DOHH2 (cell line): ENCODE data around the gene NCOA4.

ENCODE experiments used
- H3F3A ChIP-seq: fragments of 200-600 bp; sonication (generic), shearing (Covaris generic); 2 replicates; pipeline ENCODE4 v1.6.0; 2016; ENCODE audit warnings: antibody characterized with exemption, mild to moderate bottlenecking; ENCODE audit not compliant: control insufficient read depth, insufficient read depth
- H3K27ac ChIP-seq: fragments of 200-600 bp; sonication (generic); 2 replicates; pipeline ENCODE4 v1.5.1; 2014; ENCODE audit warnings: low read depth, mild to moderate bottlenecking, low read length, moderate library complexity
- H3K27me3 ChIP-seq: fragments of 200-600 bp; sonication (generic); 2 replicates; pipeline ENCODE4 v1.6.1; 2014; ENCODE audit warnings: mild to moderate bottlenecking, low read length, mixed read lengths; ENCODE audit not compliant: control insufficient read depth
- H3K36me3 ChIP-seq: fragments of 200-600 bp; sonication (generic); 2 replicates; pipeline ENCODE4 v1.6.1; 2014; ENCODE audit warnings: mild to moderate bottlenecking, low read length, moderate library complexity, mixed read lengths; ENCODE audit not compliant: control insufficient read depth
- H3K4me1 ChIP-seq: fragments of 200-600 bp; sonication (generic); 2 replicates; pipeline ENCODE4 v1.6.1; 2014; ENCODE audit warnings: mild to moderate bottlenecking, low read length, mixed read lengths; ENCODE audit not compliant: control insufficient read depth
- H3K4me2 ChIP-seq: fragments of 200-600 bp; sonication (generic); 2 replicates; pipeline ENCODE4 v1.6.0; 2014; ENCODE audit warnings: mild to moderate bottlenecking, low read length, moderate library complexity
- H3K4me3 ChIP-seq: fragments of 200-600 bp; sonication (generic); 2 replicates; pipeline ENCODE4 v1.5.1; 2014; ENCODE audit warnings: mild to moderate bottlenecking, low read length, mixed read lengths
- H3K79me2 ChIP-seq: fragments of 200-600 bp; sonication (generic); 2 replicates; pipeline ENCODE4 v1.6.1; 2014; ENCODE audit warnings: mild to moderate bottlenecking, low read length, mixed read lengths; ENCODE audit not compliant: control insufficient read depth
- H3K9me2 ChIP-seq: fragments of 200-600 bp; sonication (generic); replicated peaks from 2 replicates; pipeline ENCODE4 v1.6.1; 2014; ENCODE audit warnings: mild to moderate bottlenecking, low read length, mixed read lengths; ENCODE audit not compliant: control insufficient read depth
- H3K9me3 ChIP-seq: fragments of 200-600 bp; sonication (generic); 2 replicates; pipeline ENCODE4 v1.6.1; 2014; ENCODE audit warnings: antibody characterized with exemption, low read length, mixed read lengths; ENCODE audit not compliant: control insufficient read depth, insufficient read depth
- H4K20me1 ChIP-seq: fragments of 200-600 bp; sonication (generic); 2 replicates; pipeline ENCODE4 v1.6.0; 2014; ENCODE audit warnings: low read depth, mild to moderate bottlenecking, antibody characterized with exemption, low read length, moderate library complexity; ENCODE audit not compliant: control insufficient read depth, insufficient read depth
- CTCF ChIP-seq: fragments of 200-600 bp; sonication (generic); IDR thresholded peaks from one replicate; pipeline ENCODE4 v1.5.1; 2014; ENCODE audit warnings: antibody characterized with exemption, mild to moderate bottlenecking, low read depth, low read length; ENCODE audit not compliant: poor library complexity, severe bottlenecking
- EZH2phosphoT487 ChIP-seq: fragments of 200-600 bp; sonication (generic); IDR thresholded peaks from 2 replicates; pipeline ENCODE4 v1.6.1; 2017; ENCODE audit warnings: borderline replicate concordance, mild to moderate bottlenecking, antibody characterized with exemption, low read length, moderate library complexity, mixed read lengths

The NCOA4 gene

DNA sequence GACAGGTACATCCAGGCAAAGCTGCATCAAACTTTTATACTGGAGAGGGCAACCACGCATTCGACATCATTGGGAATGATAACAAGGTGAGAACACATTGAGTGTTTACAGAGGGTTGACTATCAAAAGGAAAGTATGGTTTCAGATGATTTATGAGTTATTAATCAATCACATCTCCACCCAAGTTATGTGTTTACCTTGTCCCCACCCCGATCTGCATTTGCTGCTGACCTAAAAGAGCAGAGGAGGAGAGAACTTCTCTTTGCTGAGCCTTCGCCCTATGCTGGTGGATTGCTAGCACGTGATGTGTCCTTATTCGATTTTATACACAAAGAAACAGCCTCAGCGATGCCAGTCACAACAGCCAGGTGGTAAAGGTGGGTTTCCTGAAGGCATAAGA lies 15.8 kb upstream of the NCOA4 start, which contains the start of gene MSMB:
MSMB (minus strand) TSS at position 9 of the 400 bp plus-strand sequence. CDS start 32 bp downstream, outside the sequence.
- H3K4me2 ChIP-seq, result no peak within 1 kb of the TSS
- no peaks in the 10 kb centered on the region for H3K4me1 ChIP-seq
- peaks cover 17% of the 10 kb centered on the region for H3K27me3 ChIP-seq
- no peaks in the 10 kb centered on the region for H3F3A ChIP-seq
- no peaks in the 10 kb centered on the region for H3K9me2 ChIP-seq
- no peaks in the 10 kb centered on the region for H3K36me3 ChIP-seq
- TF ChIP-seq EZH2phosphoT487 (no peak), CTCF (no peak)
- H3K79me2 ChIP-seq, result no peaks in the 10 kb centered on the region
- H3K9me3 ChIP-seq, result no peaks in the 10 kb centered on the region
- no peak within 1 kb of the TSS for H3K27ac ChIP-seq
- H4K20me1 ChIP-seq, result no peaks in the 10 kb centered on the region
- no peak within 1 kb of the TSS for H3K4me3 ChIP-seq

GRCh38 chr10:46042527-46042926 lies 12.1 kb upstream of the NCOA4 start:
- no peak overlapping the region for H3K27ac ChIP-seq

DNA sequence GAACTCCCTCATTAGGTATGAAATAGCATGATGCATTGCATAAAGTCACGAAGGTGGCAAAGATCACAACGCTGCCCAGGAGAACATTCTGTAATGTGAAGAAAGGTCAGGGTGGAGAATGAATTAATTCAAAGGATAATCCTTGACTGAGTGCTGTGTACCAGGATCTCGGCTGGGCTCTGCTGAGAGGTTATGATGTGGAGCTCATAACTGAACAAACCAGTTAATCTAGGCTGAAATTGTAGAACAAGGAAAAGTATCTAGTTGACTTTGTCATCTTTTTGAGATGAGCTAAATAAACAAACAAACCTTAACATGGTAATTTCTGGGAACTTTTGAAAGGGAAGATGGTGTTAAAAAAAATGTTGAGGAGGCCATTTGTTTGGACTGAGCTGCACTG lies 9.6 kb upstream of the NCOA4 start:
- Histone ChIP-seq H3K27ac (no peak overlapping the region), H4K20me1 (no peaks in the 10 kb centered on the region), H3K4me1 (no peaks in the 10 kb centered on the region), H3K4me2 (no peak overlapping the region), H3K4me3 (no peak overlapping the region), H3K27me3 (peaks cover 6% of the 10 kb centered on the region; the same call in 1 of the 2 replicates), H3F3A (no peaks in the 10 kb centered on the region), H3K9me2 (no peaks in the 10 kb centered on the region), H3K36me3 (no peaks in the 10 kb centered on the region), H3K9me3 (no peaks in the 10 kb centered on the region), H3K79me2 (no peaks in the 10 kb centered on the region)
- TF ChIP-seq EZH2phosphoT487, result no peak
- TF ChIP-seq CTCF, result no peak

More at GRCh38 chr10:46042527-46042926, 12.1 kb upstream of the NCOA4 start:
- TF ChIP-seq CTCF, result no peak
- no peak for TF ChIP-seq EZH2phosphoT487
- no peak overlapping the region for H3K4me3 ChIP-seq
- H3K79me2 ChIP-seq, result no peaks in the 10 kb centered on the region
- no peaks in the 10 kb centered on the region for H4K20me1 ChIP-seq
- no peaks in the 10 kb centered on the region for H3K36me3 ChIP-seq
- no peaks in the 10 kb centered on the region for H3K9me3 ChIP-seq
- no peaks in the 10 kb centered on the region for H3F3A ChIP-seq
- peaks cover 15% of the 10 kb centered on the region; the same call in 1 of the 2 replicates for H3K27me3 ChIP-seq
- H3K9me2 ChIP-seq, result no peaks in the 10 kb centered on the region
- H3K4me2 ChIP-seq, result no peak overlapping the region
- no peaks in the 10 kb centered on the region for H3K4me1 ChIP-seq
